GM21786 (cell line): ENCODE data around the gene SIMC1.
"Not testable (repeated sequence)": the region's sequence is repeated elsewhere in the genome, so short reads cannot be mapped to it uniquely, and the experiment has no call there.

Experiments
- ATAC-seq: cut with Tn5 transposase; IDR thresholded peaks from one replicate; pipeline ENCODE4 v1.9.1; 2021; ENCODE audit not compliant: unreplicated experiment

The SIMC1 gene

DNA sequence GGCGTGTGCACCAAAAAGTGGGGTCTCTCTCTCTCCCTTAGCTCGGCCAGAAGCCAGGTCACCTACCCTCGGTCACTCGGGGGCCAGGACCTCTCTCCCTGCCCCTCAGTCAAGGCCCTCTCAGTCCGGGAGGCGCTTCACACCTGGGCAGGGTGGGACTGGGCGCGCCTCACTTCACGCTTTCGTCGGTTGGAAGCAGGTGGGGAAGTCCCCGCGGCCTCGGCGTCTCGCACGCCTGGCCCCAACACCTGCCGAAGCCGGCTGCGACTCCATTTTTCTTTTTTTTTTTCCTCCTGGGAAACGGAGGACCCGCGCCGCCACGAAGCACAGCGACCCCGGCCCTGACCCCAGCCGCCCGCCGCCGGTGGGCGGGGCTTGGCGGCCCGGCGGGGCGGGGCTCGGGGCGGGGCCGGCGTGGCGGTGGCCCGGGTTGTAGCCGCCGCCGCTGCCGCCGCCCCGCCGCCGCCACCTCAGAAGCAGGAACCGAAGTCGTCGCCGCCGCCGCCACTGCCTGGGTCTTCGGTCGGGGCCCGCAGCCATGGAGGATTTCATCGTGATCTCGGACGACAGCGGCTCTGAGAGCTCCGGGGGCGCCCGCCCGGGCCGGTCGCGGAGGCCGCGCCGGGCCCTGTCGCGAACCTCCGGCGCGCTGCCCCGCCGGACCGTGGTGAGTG, at the start of gene SIMC1:
Gene SIMC1, plus strand, starts transcription at position 454 of the 674 bp plus-strand sequence. Its CDS starts 85 bp downstream, at position 539.
- peak; percentile 69 for ATAC-seq

DNA sequence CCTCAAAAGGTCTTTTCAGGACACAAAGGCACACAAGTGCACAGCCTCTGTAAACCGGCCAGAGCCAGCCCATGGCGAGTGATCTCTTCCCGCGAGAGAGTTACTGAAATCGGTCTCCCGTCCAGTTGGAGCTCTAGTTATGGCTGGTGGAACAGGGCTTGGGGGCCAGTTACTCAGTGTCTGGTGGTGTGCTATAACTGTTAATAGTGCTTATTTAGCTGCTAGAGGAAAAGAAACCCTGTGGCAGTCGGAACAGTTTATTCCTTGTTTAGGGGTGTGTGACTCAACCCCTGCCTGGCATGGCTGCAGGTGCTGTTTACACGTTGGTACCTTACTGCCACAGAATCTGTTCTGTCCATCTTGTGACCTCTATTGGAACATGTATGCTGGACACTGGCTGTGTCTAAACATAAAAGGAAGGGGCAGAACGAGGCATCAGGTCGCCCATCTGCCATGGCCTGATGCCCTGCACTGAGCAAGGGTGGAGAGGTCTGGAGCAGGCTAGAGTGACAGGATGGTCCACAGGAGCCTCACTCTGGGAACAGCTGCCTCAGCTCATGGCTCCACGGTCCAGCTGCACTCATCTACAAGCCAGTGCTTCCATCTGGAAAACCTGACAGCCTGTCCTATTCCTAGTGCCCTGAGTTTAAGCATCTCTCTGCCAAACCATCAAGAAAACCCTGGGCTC, 49.6 kb upstream of the SIMC1 start:
- ATAC-seq: no peak

DNA sequence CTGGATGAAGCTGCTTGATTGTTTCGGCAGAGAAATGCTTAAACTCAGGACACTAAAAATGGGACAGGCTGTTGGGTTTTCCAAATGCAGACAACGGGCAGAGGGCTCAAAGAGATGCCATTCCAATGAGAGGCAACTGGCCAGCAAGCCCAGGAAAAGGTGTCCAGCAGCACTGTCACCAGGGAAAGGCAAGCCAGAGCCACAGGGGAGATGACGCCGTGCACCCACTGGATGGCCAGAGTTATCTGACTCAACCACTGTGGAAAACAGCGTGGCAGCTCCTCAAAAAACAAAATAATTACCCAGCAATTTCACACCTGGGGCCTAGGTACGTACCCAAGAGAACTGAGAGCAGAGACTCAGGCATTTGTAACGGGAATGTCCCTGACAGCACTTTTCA, 48.4 kb upstream of the SIMC1 start:
- no peak for ATAC-seq

DNA sequence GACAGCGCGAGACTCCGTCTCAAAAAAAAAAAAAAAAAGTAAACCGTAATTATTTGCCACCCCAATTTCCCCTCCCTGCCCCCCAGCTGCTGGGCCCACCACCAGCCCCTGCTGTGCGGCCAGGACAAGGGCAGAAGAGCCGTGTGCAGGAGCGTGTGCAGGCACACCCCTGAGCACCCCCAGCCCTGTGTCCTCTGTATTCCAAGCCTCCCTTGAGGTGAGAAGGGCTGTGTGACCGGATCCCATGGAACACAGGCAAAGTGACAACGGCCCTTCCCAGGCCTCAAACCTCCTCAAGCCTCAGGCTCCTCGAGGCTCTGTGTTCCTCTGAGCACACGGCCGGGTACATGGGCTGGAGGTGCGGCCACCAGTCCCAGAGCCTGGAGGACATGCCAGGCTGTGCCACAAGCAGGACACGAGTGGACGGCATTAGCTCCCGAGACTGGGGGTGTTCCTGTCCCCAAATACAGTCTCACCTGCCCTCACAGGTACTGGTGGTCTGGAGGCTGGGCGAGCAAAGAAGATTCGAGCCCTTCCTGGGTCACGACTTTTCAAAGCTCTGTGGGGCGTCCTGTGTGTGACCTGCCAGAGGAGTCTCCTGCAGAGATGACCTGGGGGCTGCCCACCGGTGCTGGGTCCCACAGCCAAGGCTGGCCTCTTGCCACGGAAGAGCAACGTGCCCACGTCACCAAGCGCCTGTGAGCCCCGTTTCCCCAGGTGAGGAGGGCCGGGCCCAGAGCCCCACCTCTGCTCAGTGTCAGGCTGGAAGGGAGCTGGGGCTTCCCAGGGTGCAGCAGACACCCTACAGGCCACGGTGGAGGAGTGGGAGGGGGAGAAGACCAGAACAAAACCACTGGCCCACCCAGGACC, 47.1 kb upstream of the SIMC1 start:
- ATAC-seq: no peak

DNA sequence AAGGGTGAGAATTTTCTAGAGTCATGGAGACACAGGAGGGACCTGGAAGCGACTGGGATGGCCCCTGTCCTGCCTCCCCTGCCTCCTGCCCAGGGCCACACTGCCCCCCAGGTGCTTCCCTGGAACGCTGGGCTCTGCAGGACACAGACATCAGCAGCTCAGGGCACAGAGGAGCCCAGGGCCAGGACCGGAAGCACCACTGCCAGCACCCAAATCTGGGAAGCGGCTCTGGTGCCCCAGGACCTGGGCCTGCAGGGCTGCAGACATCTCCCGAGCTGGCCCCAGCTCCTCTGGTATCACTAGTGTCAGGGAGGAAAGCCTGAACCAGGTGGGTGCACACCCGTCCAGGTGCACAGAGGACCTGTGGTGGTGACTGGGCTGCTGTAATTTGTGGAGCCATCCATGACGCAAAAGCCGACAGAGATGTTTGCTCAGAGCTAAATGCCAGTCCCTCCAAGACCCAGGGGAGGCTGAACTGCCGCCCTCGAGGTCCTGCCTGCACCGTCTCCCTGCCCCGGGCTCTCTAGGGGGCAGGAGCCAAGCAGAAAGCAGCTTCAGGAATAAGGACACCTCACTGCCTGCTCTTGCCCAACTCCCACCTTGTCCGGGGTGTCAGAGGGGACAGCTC, 46.0 kb upstream of the SIMC1 start:
- ATAC-seq: no peak

DNA sequence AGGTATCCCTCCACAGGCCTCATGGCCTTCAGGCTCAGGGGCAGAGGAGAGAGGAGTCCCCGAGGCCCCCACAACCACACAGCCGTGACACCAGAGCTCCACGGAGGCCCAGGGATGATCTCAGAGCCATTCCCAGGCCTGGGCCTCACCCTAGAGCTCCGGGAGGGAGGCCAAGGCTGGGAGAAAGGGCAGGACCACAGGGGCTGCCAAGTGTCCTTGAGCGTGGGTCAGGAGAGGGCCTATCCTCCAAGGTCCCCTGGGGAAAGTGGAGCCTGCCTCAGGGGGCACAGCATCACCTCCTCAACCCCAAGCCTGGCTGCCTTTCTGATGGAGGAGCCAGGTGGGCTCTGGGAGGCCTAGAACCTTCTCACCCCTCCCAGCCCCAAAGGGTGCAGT, 45.5 kb upstream of the SIMC1 start:
- ATAC-seq: not testable (repeated sequence)

DNA sequence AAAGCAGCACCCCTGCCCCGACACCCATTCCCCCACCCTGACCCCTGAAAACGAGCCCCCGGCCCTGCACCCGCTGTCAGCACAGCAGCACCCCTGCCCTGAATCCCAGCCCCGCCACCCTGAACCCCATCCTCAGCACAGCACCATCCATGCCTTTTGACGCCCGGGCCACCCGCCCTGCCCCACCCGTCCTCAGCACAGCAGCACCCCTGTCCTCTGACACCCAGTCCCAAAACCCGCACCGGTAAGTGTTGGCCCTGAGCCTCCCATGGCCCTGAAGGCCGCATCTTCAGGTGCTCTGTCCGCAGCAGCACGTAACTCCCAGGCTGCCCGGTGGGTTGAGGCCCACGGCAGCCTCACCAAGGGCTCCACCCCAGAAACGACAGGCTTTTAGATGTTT, 44.6 kb upstream of the SIMC1 start:
- not testable (repeated sequence) for ATAC-seq

DNA sequence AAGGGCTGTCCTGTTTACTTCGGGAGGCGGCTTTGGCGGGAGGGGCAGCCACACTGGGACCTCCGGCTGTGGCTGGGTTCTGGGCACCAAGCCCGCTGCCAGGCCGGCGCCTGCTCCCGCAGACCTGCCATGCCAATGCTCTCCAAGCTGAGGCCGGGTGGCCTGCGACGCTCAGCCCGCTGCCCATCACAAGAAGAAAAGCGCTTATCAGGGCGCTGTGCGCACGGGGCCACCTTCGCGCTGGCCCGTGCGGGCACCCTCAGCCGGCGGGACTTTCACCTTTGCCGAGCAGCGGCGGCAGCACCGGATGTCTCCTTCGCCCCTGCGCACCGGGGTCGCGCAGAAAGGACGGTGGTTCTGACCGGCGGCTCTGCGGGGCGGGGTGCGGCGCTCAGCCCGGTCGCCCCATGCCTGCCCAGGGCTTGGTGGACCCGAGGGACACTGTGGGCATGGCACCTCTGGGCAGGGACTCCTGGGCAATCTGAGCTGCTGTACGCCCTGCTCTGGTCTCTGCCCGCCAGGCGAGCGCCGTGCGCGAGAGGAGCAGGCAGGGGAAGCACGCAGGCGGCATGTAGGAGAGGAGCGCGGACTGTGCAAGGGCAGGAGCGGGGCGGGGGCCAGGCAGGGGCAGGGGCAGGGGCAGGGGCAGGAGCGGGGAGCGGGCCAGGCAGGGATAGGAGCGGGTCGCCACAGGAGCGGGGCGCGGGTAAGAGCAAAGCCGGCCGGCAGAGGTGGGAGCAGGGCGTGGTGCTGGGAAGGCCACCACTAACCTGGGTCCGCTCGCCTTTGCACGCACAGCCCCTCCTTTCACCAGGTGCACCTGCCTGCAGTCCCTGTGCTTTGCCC, 43.8 kb upstream of the SIMC1 start:
- not testable (repeated sequence) for ATAC-seq

DNA sequence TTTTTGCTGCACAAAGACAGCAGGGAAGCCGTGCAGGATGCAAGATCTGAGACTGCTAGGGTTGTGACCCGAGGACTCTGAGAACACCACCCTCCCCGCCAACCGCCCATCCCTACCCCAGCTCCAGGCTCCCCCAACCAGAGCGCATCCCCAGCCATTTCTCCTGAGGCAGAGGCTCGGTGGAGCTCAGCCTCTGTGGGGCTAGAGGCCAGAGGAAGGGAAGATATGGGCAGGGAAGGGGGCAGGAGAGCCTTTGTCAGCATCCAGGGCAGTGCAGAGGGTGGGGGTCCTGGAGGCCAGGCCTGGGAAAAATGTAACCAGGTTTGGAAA, 43.2 kb upstream of the SIMC1 start:
- ATAC-seq: not testable (repeated sequence)

DNA sequence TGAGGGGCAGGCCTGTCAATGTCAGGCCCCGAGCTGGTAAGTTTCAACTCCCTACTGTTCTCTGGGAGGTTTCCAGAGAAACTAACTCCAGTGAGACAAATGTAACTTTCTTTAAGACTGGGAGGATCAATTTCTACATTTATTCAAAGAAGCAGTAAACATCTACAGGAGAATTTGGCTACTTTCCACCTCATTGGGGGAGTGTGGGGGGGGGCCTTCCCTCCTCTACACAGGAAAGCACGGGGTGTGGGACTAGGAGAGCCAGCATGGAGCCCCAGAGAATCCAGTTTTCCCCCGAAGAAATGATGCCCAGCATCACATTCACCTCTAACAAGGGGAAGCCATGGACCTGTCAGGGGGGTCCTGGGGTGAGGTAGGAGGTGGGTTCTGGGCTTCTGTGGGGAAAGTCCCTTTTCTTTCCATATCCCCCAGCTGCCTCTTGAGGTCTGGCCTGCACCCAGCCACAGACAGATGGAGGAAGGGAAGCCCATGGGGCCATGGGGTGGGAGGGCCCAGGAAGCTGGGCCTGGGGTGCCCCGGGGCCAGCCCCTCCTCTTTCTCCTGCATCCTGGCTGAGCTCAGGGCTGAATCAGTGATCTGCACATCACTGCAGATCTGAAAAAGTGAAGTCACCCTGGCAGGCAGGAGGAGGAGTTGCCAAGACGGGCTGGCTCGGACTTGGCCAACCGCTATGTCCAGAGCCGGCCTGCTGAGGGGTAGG, 42.6 kb upstream of the SIMC1 start:
- not testable (repeated sequence) for ATAC-seq

DNA sequence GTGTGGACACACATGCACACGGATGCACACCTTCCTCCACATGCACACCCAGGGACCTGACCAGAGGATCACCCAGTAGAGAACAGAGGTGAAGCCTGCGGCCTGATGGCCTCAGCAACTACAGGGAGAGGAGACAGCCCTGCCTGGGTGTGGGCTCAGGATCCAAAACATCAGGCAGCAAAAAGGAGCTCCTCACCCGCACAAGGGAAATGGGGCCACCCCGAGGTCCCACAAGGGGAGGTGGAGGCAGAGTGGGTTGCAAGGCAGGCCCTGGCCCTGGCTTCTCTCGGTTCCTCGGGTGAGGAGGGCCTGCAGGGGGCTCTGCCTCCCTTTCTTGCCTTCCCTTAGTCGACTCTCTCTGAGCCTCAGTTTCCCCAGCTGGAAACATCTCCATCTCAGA, 41.4 kb upstream of the SIMC1 start:
- not testable (repeated sequence) for ATAC-seq

DNA sequence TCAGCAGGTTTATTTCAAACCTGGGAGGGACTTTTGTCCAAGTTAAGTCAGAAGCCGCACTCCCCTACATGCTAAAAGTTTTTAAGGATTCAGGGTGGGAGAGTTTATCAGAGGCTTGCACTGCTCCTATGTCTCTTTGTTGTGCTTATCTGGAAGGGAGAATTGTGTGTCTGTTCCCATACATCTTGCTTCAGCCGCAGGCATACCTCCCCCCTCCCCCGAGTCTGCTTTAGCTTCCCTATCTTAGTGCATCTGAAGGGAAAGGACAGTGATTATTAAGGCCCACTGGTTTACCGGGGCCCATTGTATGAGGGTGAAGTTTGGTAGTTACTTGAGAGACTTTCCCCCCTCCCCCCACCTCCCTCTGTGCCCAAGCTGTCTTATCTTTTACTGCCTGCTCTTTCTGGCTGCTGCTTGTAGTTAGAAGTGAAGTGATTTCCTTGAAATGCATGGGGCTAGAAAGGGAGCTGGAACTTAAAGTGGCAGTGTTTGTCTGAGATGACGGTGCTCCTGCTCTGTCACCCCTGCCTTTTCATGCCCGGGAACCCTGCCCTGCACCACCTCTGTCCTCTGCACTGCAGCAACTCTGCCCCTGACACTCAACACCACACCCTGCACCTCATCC, 40.9 kb upstream of the SIMC1 start:
- not testable (repeated sequence) for ATAC-seq

DNA sequence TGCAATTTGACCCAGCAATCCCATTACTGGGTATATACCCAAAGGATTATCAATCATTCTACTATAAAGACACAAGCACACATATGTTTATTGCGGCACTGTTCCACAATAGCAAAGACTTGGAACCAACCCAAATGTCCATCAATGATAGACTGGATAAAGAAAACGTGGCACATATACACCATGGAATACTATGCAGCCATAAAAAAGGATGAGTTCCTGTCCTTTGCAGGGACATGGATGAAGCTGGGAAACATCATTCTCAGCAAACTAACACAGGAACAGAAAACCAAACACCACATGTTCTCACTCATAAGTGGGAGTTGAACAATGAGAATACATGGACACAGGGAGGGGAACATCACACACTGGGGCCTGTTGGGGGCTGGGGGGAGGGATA, 39.9 kb upstream of the SIMC1 start:
- ATAC-seq: not testable (repeated sequence)

DNA sequence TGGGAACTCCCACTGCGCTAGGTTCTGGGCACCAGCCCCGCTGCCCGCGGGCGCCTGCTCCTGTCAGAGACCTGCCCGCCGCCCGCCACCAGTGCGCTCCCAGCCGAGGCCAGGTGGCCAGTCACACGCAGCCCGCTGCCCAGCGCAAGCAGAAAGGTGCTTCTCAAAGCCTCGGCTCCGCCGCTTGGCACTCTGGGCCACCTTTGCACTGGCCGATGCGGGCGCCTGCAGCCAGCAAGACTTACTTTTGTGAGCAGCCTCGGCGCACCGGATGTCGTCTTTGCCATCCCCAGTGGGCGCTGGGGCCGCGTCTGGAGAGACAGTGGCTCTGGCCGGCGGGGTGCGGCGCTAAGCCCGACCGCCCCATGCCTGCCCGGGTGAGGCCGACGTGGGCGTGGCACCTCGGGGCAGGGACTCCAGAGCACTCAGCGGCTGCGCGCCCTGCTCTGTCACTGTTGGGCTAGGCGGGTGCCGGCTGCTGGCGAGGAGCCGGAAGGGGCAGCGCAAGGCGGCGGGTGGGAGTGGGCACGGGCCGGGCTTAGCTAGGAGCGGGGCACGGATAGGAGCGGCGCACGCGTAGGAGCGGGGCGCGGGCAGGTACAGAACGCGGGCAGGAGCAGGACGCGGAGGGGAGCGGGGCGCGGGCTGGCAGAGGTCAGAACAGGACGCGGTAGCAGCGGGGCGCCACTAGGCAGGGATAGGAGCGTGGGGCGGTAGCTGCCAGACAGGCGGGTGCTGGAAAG, 39.1 kb upstream of the SIMC1 start:
- not testable (repeated sequence) for ATAC-seq

DNA sequence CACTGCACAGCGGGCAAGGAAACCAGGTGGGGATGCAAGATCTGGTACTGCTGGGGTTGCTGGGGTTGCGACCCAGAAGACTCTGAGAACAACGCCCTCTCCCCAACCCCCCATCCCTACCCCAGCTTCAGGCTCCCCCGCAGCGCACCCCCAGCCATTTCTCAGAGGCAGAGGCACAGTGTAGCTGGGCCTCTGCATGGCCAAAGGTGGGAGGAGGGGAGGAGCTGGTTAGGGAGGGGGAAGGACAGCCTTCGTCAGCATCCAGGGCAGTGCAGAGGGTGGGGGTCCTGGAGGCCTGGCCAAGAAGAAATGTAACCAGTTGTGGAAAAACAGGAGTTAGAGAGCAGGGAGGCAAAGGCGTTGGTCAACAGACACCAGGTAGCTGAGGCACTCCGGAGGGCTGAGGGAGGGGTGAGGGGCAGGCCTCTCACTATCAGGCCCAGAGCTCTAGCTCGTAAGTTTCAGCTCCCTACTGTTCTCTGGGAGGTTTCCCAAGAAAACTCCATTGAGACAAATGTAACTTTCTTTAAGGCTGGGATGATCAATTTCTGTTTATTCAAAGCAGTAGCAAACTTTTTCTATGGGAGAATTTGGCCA, 38.3 kb upstream of the SIMC1 start:
- not testable (repeated sequence) for ATAC-seq

DNA sequence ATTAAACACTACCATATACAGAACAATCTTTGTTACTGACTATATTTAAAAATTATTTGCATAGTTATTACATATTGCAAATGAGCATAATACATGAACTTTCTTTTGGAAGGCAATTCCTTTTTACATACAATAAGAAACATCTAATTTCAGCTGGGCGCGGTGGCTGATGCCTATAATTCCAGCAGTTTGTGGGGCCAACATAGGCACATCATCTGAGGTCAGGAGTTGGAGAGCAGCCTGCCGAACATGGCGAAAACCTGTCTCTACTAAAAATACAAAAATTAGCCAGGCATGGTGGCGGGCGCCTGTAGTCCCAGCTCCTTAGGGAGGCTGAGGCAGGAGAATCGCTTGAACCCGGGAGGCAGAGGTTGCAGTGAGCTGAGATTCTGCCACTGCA, 36.4 kb upstream of the SIMC1 start:
- ATAC-seq: no peak

DNA sequence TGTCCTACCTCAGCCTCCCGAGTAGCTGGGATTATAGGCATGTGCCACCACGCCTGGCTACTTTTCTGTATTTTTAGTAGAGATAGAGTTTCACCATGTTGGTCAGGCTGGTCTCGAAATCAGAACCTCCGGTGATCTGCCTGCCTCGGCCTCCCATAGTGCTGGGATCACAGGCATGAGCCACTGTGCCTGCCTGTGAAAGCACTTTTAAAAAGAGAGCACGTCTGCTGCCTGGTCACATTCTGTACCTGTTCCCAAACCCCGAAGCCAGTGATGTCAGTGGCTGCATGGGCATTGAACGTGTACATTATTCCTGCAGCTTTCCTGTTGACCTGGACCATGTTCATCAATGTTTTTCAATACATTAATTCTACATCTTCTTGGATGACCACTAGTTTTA, 35.1 kb upstream of the SIMC1 start:
- ATAC-seq: no peak

DNA sequence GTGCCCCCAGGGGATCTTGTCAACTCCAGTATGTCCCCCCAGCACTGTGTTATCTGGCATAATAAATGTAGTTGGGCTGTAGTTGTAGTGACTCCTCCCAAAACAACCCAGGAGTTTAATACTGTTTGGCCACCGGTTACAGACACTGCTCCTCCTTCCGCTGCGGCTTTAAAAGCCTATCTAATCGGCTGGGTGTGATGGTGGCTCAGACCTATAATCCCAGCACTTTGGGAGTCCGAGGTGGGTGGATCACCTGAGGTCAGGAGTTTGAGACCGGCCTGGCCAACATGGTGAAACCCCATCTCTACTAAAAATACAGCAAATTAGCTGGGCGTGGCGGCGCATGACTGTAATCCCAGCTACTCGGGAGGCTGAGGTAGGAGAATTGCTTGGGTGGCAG, 34.7 kb upstream of the SIMC1 start:
- ATAC-seq: not testable (repeated sequence)
